HG03280 (cell line): ENCODE results near the gene PCP4.

ENCODE experiments used
- ATAC-seq: cut with Tn5 transposase; IDR thresholded peaks from one replicate; pipeline ENCODE4 v1.9.1; 2021; ENCODE audit warnings: mild to moderate bottlenecking, moderate library complexity; ENCODE audit not compliant: unreplicated experiment

The PCP4 gene

GRCh38 chr21:39915881-39916280 is 48.6 kb downstream of the PCP4 start:
- no peak for ATAC-seq

GRCh38 chr21:39918558-39918957 is 51.3 kb downstream of the PCP4 start:
- no peak for ATAC-seq

GRCh38 chr21:39923476-39923875 is 56.2 kb downstream of the PCP4 start:
- no peak for ATAC-seq

GRCh38 chr21:39924577-39925308 is 57.5 kb downstream of the PCP4 start:
- ATAC-seq, result no peak

GRCh38 chr21:39927304-39927886 is 60.2 kb downstream of the PCP4 start:
- no peak for ATAC-seq

- no peak for ATAC-seq
Measured at GRCh38 chr21:39932335-39932734, 65.1 kb downstream of the PCP4 start.

- ATAC-seq, result no peak
Measured at GRCh38 chr21:39934895-39935294, 67.7 kb downstream of the PCP4 start.

- no peak for ATAC-seq
Measured at GRCh38 chr21:39935716-39936115, 68.5 kb downstream of the PCP4 start.

- ATAC-seq, result no peak
Measured at GRCh38 chr21:39938086-39938625, 70.9 kb downstream of the PCP4 start.

GRCh38 chr21:39946199-39946598 is 79.0 kb downstream of the PCP4 start:
- no peak for ATAC-seq

- ATAC-seq, result no peak
Measured at GRCh38 chr21:39947031-39947430, 79.8 kb downstream of the PCP4 start.

- ATAC-seq, result no peak
Measured at GRCh38 chr21:39951183-39952101, 84.2 kb downstream of the PCP4 start.

GRCh38 chr21:39952265-39952664 is 85.0 kb downstream of the PCP4 start:
- ATAC-seq, result no peak

GRCh38 chr21:39954570-39954969 is 87.3 kb downstream of the PCP4 start:
- no peak for ATAC-seq

GRCh38 chr21:39955326-39955725 is 88.1 kb downstream of the PCP4 start:
- ATAC-seq, result no peak

- ATAC-seq, result no peak
Measured at GRCh38 chr21:39956586-39956985, 89.3 kb downstream of the PCP4 start.

GRCh38 chr21:39958731-39959130 is 91.5 kb downstream of the PCP4 start:
- ATAC-seq, result no peak

- no peak for ATAC-seq
Measured at GRCh38 chr21:39961251-39961650, 94.0 kb downstream of the PCP4 start.

GRCh38 chr21:39965026-39965425 is 97.8 kb downstream of the PCP4 start:
- no peak for ATAC-seq

GRCh38 chr21:39966786-39967185 is 99.5 kb downstream of the PCP4 start:
- no peak for ATAC-seq

GRCh38 chr21:39968010-39968409 is 100.8 kb downstream of the PCP4 start:
- ATAC-seq, result no peak
